Lower leg skin (tissue), 3 donors: ENCODE measurements around the gene EYA2.

ENCODE experiments used
- POLR2A ChIP-seq, 2 donors: fragments of 450-650 bp; IDR thresholded peaks; one replicate each; pipeline ENCODE4 v1.6.1; 2016 to 2017; ENCODE audit warnings: antibody characterized with exemption in 2 of 2, mild to moderate bottlenecking in 1 of 2, moderate library complexity in 1 of 2
- TF ChIP-seq, protein P1 (sequence below), 3 donors: fragments of 450-650 bp; IDR thresholded peaks; one replicate each; pipeline ENCODE4 v1.5.1; 2016; ENCODE audit warnings: antibody characterized with exemption in 3 of 3, mild to moderate bottlenecking in 3 of 3, moderate library complexity in 2 of 3

DNA sequence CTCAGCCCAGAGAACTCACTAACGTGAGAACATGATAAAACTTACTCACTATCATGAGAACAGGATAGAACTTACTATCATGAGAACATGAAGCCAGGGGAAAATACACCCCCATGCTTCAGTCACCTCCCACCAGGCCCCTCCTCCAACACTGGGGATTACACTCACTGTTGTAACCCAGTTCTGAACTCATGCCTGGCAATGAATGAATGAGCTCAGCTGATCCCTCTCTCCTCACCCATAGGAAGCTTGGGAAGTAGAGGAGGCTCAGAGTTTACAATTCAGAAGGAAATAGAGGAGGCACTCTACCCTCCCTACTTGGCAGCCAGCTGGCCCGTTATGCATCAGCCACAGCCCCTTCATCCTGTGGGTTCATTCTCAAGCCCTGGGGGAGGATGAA, 102.5 kb downstream of the EYA2 start:
- TF ChIP-seq, protein P1, sequence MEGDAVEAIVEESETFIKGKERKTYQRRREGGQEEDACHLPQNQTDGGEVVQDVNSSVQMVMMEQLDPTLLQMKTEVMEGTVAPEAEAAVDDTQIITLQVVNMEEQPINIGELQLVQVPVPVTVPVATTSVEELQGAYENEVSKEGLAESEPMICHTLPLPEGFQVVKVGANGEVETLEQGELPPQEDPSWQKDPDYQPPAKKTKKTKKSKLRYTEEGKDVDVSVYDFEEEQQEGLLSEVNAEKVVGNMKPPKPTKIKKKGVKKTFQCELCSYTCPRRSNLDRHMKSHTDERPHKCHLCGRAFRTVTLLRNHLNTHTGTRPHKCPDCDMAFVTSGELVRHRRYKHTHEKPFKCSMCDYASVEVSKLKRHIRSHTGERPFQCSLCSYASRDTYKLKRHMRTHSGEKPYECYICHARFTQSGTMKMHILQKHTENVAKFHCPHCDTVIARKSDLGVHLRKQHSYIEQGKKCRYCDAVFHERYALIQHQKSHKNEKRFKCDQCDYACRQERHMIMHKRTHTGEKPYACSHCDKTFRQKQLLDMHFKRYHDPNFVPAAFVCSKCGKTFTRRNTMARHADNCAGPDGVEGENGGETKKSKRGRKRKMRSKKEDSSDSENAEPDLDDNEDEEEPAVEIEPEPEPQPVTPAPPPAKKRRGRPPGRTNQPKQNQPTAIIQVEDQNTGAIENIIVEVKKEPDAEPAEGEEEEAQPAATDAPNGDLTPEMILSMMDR (IDR thresholded peaks at IDR 0.05), result no peak
- TF ChIP-seq POLR2A (IDR thresholded peaks at IDR 0.05), result no peak
